KMS-11 (cell line): ENCODE data around the gene ELF5.

Experiments
- H2AFZ ChIP-seq: fragments of 200-600 bp; sonication (generic); 2 replicates; pipeline ENCODE4 v1.6.1; 2016; ENCODE audit warnings: antibody characterized with exemption, mixed run types, low read depth
- H3K27ac ChIP-seq: fragments of 200-600 bp; sonication (generic); 2 replicates; pipeline ENCODE4 v1.6.1; 2016; ENCODE audit warnings: mild to moderate bottlenecking, mixed run types
- H3K27me3 ChIP-seq: fragments of 200-600 bp; sonication (generic); 2 replicates; pipeline ENCODE4 v1.6.1; 2017; ENCODE audit warnings: mild to moderate bottlenecking, low read depth, mixed run types, moderate library complexity; ENCODE audit not compliant: insufficient read depth
- H3K36me3 ChIP-seq: fragments of 200-600 bp; sonication (generic); 2 replicates; pipeline ENCODE4 v1.6.1; 2017; ENCODE audit warnings: mild to moderate bottlenecking, mixed run types; ENCODE audit not compliant: insufficient read depth
- H3K4me1 ChIP-seq: fragments of 200-600 bp; sonication (generic); 2 replicates; pipeline ENCODE4 v1.6.1; 2016; ENCODE audit warnings: mild to moderate bottlenecking, low read depth, mixed run types; ENCODE audit not compliant: poor library complexity, severe bottlenecking
- H3K4me2 ChIP-seq: fragments of 200-600 bp; sonication (generic); 2 replicates; pipeline ENCODE4 v1.7.0; 2016; ENCODE audit warnings: mild to moderate bottlenecking, mixed run types
- H3K4me3 ChIP-seq: fragments of 200-600 bp; sonication (generic); IDR thresholded peaks from 2 replicates; pipeline ENCODE4 v1.6.1; 2017; ENCODE audit warnings: low read depth, low read length, mixed read lengths; ENCODE audit not compliant: insufficient read depth
- H3K79me2 ChIP-seq: fragments of 200-600 bp; sonication (generic); 2 replicates; pipeline ENCODE4 v1.6.1; 2016; ENCODE audit warnings: low read depth, mixed run types; ENCODE audit not compliant: insufficient read depth
- H3K9ac ChIP-seq: fragments of 200-600 bp; sonication (generic); 2 replicates; pipeline ENCODE4 v1.6.1; 2016; ENCODE audit warnings: mild to moderate bottlenecking, mixed run types
- H4K20me1 ChIP-seq: fragments of 200-600 bp; sonication (generic); 2 replicates; pipeline ENCODE4 v1.6.1; 2016; ENCODE audit warnings: mild to moderate bottlenecking, mixed run types; ENCODE audit not compliant: insufficient read depth
- CTCF ChIP-seq: fragments of 200-600 bp; sonication (generic); conservative IDR thresholded peaks from 2 replicates; pipeline ENCODE4 v1.6.1; 2017; ENCODE audit warnings: low read depth, mild to moderate bottlenecking, antibody characterized with exemption, low read length, moderate library complexity, mixed read lengths

ELF5 gene

GRCh38 chr11:34513682-34514449 lies at the start of gene ELF5:
TSS of gene ELF5 (minus strand) at chr11:34513794. CDS start at chr11:34505749, 8,045 bp downstream.
- Histone ChIP-seq H3K36me3 (no peaks in the 10 kb centered on the region), H3K9ac (no peak within 1 kb of the TSS), H3K79me2 (no peaks in the 10 kb centered on the region), H3K27ac (no peak within 1 kb of the TSS), H3K4me1 (peaks cover 4% of the 10 kb centered on the region), H2AFZ (no peak within 1 kb of the TSS), H3K4me2 (no peak within 1 kb of the TSS), H4K20me1 (no peaks in the 10 kb centered on the region), H3K4me3 (no peak within 1 kb of the TSS), H3K27me3 (no peaks in the 10 kb centered on the region)
- TF ChIP-seq CTCF: no peak

- Histone ChIP-seq H3K27ac (no peak overlapping the region), H3K4me1 (no peaks in the 10 kb centered on the region), H2AFZ (no peak overlapping the region), H3K9ac (no peak overlapping the region), H3K4me2 (no peak overlapping the region), H3K36me3 (no peaks in the 10 kb centered on the region), H3K27me3 (no peaks in the 10 kb centered on the region), H3K4me3 (no peak overlapping the region), H3K79me2 (no peaks in the 10 kb centered on the region), H4K20me1 (no peaks in the 10 kb centered on the region)
- TF ChIP-seq CTCF: no peak
Observed at GRCh38 chr11:34562976-34563375, 49.4 kb upstream of the ELF5 start.

GRCh38 chr11:34560511-34560910 lies 46.9 kb upstream of the ELF5 start:
- no peak overlapping the region for H3K27ac ChIP-seq
- no peaks in the 10 kb centered on the region for H3K36me3 ChIP-seq
- no peak for TF ChIP-seq CTCF
- no peaks in the 10 kb centered on the region for H3K27me3 ChIP-seq
- H3K4me3 ChIP-seq: no peak overlapping the region
- no peaks in the 10 kb centered on the region for H4K20me1 ChIP-seq
- no peak overlapping the region for H2AFZ ChIP-seq
- H3K4me1 ChIP-seq: no peaks in the 10 kb centered on the region
- H3K79me2 ChIP-seq: no peaks in the 10 kb centered on the region
- H3K9ac ChIP-seq: no peak overlapping the region
- H3K4me2 ChIP-seq: no peak overlapping the region

- Histone ChIP-seq H3K9ac (no peak overlapping the region), H3K4me2 (no peak overlapping the region), H2AFZ (no peak overlapping the region), H4K20me1 (no peaks in the 10 kb centered on the region), H3K4me1 (no peaks in the 10 kb centered on the region), H3K27ac (no peak overlapping the region), H3K79me2 (no peaks in the 10 kb centered on the region), H3K27me3 (no peaks in the 10 kb centered on the region), H3K36me3 (no peaks in the 10 kb centered on the region), H3K4me3 (no peak overlapping the region)
- no peak for TF ChIP-seq CTCF
Observed at GRCh38 chr11:34558673-34559072, 45.1 kb upstream of the ELF5 start.
